ENCODE measurements around the gene UNC5CL. TPM values are rescaled to one million over a fixed set of nuclear protein-coding genes. Genes with fewer than 3 reads are reported as not detected.
A peak's percentile ranks its signal among the peaks of the same experiment; 100 is the strongest.

The UNC5CL gene
- total and polyA plus RNA-seq, 5 donors from 2014 or later = 0.11 to 4.4 (median 0.25) TPM

DNA sequence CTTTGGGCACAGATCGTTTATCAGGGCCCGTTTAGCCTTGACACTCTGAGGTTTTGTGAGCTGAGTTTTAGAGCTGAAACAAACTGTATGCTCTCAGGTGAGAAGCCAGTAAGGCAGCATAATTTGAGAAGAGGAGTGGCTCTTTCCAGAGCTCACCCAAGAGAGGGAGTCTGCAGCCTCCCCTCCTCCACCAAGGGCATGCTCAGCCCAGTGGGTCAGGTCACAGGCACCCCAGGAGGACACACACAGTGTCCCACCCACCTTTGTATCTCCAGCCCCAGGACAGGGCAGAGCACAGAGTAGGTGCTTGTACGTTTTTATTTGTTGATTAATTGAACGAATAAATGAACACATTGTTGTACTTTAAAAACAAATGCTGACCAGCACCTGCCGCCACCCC lies 6.6 kb upstream of the UNC5CL start:
- Mint-ChIP-seq H3K36me3 (peaks cover 30% of the 10 kb centered on the region), H3K27me3 (no peaks in the 10 kb centered on the region), H3K4me1 (peaks cover 0 to 4% (median 2%) of the 10 kb centered on the region in 4 donors), H3K9me3 (no peaks in the 10 kb centered on the region), H3K27ac (no peak overlapping the region), H3K4me3 (no peak overlapping the region)
- Histone ChIP-seq H3K36me3 (ENCODE audit: control insufficient read depth, insufficient read depth, low read length) (peaks cover 2% of the 10 kb centered on the region), H3K4me3 (ENCODE audit: low read depth, low read length) (no peak overlapping the region), H3K27ac (ENCODE audit: insufficient read depth, low read length, poor library complexity, severe bottlenecking) (no peak overlapping the region), H3K27me3 (ENCODE audit: control insufficient read depth, insufficient read depth, low read length) (no peaks in the 10 kb centered on the region), H3K4me1 (ENCODE audit: control insufficient read depth, insufficient read depth, low read length, poor library complexity, severe bottlenecking) (no peaks in the 10 kb centered on the region), H3K9me3 (ENCODE audit: control insufficient read depth in 2 of 2, low read length in 2 of 2) (no peaks in the 10 kb centered on the region)
- no peak for ATAC-seq (ENCODE audit: low read depth in 2 of 2)
- DNase-seq = no peak

DNA sequence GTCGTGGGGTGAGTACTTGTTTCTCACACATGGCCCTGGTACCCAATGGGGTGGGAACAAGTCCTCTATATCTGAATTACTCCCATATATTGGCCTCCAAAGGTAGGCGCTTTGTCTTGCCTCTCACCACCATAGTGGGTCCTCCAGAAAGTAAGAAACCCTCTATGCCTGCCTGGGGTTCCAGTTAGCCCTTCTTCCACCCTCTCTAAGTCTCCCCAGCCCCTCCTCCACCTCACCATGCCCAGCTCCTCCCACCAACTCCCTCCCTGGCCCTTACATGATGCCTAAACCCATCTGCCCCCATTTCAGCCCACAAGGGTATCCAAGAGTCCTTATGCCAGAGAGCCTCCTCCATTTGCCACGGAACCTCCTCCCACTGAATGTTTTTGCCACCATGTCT lies 4.1 kb upstream of the UNC5CL start:
- no peaks in the 10 kb centered on the region for H3K9me3 Mint-ChIP-seq
- peaks cover 20% of the 10 kb centered on the region for H3K36me3 Mint-ChIP-seq
- DNase-seq (no peak), ATAC-seq (ENCODE audit: low read depth in 2 of 2) (no peak)
- no peaks in the 10 kb centered on the region for H3K4me1 ChIP-seq (ENCODE audit: control insufficient read depth, insufficient read depth, low read length, poor library complexity, severe bottlenecking)
- no peak overlapping the region for H3K4me3 Mint-ChIP-seq
- no peak overlapping the region for H3K4me3 ChIP-seq (ENCODE audit: low read depth, low read length)
- H3K4me1 Mint-ChIP-seq = peaks cover 0 to 5% (median 2%) of the 10 kb centered on the region in 4 donors
- H3K27ac Mint-ChIP-seq = peak overlapping the region in 2 of 3 donors; percentile 31 to 56
- no peak overlapping the region for H3K27ac ChIP-seq (ENCODE audit: insufficient read depth, low read length, poor library complexity, severe bottlenecking)
- H3K27me3 Mint-ChIP-seq = no peaks in the 10 kb centered on the region
- H3K27me3 ChIP-seq (ENCODE audit: control insufficient read depth, insufficient read depth, low read length) = no peaks in the 10 kb centered on the region
- H3K9me3 ChIP-seq (ENCODE audit: control insufficient read depth in 2 of 2, low read length in 2 of 2) = no peaks in the 10 kb centered on the region
- peaks cover 2% of the 10 kb centered on the region for H3K36me3 ChIP-seq (ENCODE audit: control insufficient read depth, insufficient read depth, low read length)

DNA sequence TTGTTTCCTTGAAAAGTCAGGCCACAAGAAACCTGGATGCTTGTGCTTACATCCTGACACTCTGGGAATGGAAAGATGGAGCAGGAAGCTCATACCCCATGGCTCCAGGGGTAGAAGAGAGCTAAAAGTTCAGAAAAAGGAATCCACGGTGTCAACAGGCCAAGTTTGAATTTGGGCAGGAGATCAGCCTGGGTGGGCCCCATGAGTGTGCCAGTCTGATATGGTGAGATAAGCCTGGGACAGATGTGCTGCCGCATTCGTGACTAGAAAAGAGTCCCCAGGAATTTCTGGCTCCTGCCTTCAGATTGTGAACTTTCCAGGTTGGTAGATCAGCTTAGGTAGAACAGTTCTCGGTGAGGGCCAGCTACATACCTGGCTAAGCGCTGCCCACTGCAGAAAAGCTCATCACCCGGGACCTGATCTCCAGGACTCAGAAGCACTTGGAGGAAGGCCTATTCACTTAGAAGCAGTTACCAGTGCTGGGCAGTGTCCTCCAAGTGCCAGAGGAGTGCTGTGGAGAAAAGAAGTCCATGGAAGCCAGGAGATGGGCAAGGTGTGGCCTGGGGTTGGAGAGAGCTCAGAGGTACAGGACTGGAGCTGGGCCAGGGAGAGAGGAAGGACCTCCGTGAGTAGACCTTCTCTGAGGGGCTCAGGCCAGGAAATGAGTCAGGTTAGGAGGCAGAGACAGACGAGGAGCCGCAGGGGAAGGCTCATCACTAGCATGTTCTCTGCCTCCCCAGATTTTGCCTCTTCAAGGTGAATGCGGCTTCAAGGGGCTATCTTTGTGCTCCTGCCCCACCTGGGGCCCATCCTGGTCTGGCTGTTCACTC lies 3.4 kb upstream of the UNC5CL start, which contains the start of gene TSPO2:
Gene TSPO2 (plus strand): TSS at position 242 of the 830 bp plus-strand sequence. CDS start 519 bp downstream, at position 761.
- Histone ChIP-seq H3K36me3 (ENCODE audit: control insufficient read depth, insufficient read depth, low read length) (peaks cover 2% of the 10 kb centered on the region), H3K9me3 (ENCODE audit: control insufficient read depth in 2 of 2, low read length in 2 of 2) (no peaks in the 10 kb centered on the region), H3K27me3 (ENCODE audit: control insufficient read depth, insufficient read depth, low read length) (no peaks in the 10 kb centered on the region), H3K27ac (ENCODE audit: insufficient read depth, low read length, poor library complexity, severe bottlenecking) (no peak within 1 kb of the TSS), H3K4me1 (ENCODE audit: control insufficient read depth, insufficient read depth, low read length, poor library complexity, severe bottlenecking) (no peaks in the 10 kb centered on the region), H3K4me3 (ENCODE audit: low read depth, low read length) (no peak within 1 kb of the TSS)
- Mint-ChIP-seq H3K36me3 (peaks cover 15% of the 10 kb centered on the region), H3K4me1 (peaks cover 0 to 5% (median 2%) of the 10 kb centered on the region in 4 donors), H3K4me3 (no peak within 1 kb of the TSS), H3K9me3 (no peaks in the 10 kb centered on the region), H3K27me3 (no peaks in the 10 kb centered on the region), H3K27ac (peak within 1 kb of the TSS in 1 of 3 donors; percentile 56)
- DNase-seq (no peak), ATAC-seq (ENCODE audit: low read depth in 2 of 2) (no peak)

DNA sequence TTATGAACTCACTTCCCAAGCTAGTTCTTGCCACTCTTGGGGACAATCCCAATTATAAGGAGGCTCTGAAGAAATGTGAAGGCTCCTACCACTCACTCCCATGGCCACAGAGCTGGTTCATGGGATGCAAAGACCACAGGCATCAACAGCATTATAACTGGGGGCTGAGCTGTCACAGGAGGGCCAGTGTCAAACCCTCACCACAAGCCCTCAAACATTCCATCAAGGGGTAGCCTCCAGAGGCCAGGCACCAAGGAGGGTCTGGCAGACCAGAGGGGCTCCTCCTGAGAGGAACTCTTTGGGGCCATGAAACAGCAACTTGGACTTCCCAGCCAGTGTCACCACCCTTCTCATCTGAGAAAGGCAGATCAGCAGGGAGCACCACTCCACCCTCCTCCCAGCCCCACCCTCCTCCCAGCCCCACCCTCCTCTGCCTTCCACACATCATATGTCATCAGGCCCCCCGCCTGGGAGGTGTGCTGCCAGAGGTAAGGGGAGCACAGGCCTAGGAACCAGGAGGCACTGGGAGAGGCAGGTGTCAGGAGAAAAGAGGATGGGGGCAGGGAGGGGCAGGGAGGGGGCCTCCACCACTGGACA lies 2.0 kb upstream of the UNC5CL start:
- Mint-ChIP-seq H3K4me1 (peaks cover 0 to 5% (median 2%) of the 10 kb centered on the region in 4 donors), H3K27me3 (no peaks in the 10 kb centered on the region), H3K27ac (peak overlapping the region in 2 of 3 donors; percentile 15 to 52), H3K36me3 (peaks cover 7% of the 10 kb centered on the region), H3K4me3 (no peak overlapping the region), H3K9me3 (peaks cover 0 to 2% (median 0%) of the 10 kb centered on the region in 7 donors)
- no peaks in the 10 kb centered on the region for H3K4me1 ChIP-seq (ENCODE audit: control insufficient read depth, insufficient read depth, low read length, poor library complexity, severe bottlenecking)
- H3K27me3 ChIP-seq (ENCODE audit: control insufficient read depth, insufficient read depth, low read length) = no peaks in the 10 kb centered on the region
- no peak overlapping the region for H3K27ac ChIP-seq (ENCODE audit: insufficient read depth, low read length, poor library complexity, severe bottlenecking)
- DNase-seq = no peak
- H3K36me3 ChIP-seq (ENCODE audit: control insufficient read depth, insufficient read depth, low read length) = no peaks in the 10 kb centered on the region
- H3K4me3 ChIP-seq (ENCODE audit: low read depth, low read length) = no peak overlapping the region
- no peaks in the 10 kb centered on the region for H3K9me3 ChIP-seq (ENCODE audit: control insufficient read depth in 2 of 2, low read length in 2 of 2)
- no peak for ATAC-seq (ENCODE audit: low read depth in 2 of 2)

DNA sequence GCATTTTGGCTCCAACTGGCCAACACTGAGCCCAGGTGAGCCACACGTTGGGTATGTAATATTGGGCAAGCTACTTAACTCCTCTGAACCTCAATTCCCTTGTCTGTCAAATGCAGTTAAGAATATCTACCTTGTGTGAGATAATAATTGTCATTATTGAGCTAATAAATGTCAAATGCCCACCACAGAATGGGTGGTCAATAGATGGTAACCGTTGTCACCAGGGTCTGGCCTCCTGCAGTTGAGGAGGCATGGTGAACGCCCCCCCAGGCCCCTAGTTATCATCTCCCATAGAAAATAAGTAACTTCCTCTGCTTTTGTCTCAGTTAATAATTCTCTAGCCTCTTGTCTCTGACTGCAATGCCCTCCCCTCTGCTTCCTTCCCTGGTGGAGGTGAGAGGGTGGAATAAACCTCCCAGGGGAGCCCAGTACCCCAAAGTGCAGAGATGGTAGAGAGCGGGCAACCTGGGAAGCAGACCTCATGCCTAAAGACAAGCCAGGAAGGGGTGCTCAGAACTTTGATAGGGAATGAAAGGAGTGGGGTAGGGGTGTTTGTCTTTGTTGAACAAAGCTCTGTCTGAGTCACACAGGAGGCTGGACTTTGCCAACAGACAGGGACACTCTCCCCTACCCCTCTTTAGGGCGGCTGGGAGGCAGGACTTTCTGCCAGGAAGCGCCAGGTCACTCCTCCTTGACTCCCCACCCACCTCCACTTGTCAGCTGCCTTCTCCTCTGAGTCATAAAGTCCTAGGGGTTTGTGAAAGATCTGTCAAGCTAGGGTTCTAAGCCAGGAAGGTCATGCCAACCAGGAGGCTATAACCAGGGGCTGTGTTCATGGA lies 1.3 kb upstream of the UNC5CL start:
- no peak overlapping the region for H3K27ac ChIP-seq (ENCODE audit: insufficient read depth, low read length, poor library complexity, severe bottlenecking)
- H3K4me1 Mint-ChIP-seq = peaks cover 0 to 5% (median 2%) of the 10 kb centered on the region in 4 donors
- ATAC-seq (ENCODE audit: low read depth in 2 of 2) (no peak), DNase-seq (peak in 1 of 3 donors; percentile 43)
- no peaks in the 10 kb centered on the region for H3K27me3 ChIP-seq (ENCODE audit: control insufficient read depth, insufficient read depth, low read length)
- H3K4me1 ChIP-seq (ENCODE audit: control insufficient read depth, insufficient read depth, low read length, poor library complexity, severe bottlenecking) = no peaks in the 10 kb centered on the region
- H3K27ac Mint-ChIP-seq = peak overlapping the region in 2 of 3 donors; percentile 15 to 52
- no peaks in the 10 kb centered on the region for H3K36me3 ChIP-seq (ENCODE audit: control insufficient read depth, insufficient read depth, low read length)
- H3K9me3 Mint-ChIP-seq = peaks cover 0 to 2% (median 0%) of the 10 kb centered on the region in 7 donors
- no peaks in the 10 kb centered on the region for H3K9me3 ChIP-seq (ENCODE audit: control insufficient read depth in 2 of 2, low read length in 2 of 2)
- no peak overlapping the region for H3K4me3 ChIP-seq (ENCODE audit: low read depth, low read length)
- H3K27me3 Mint-ChIP-seq = no peaks in the 10 kb centered on the region
- peaks cover 7% of the 10 kb centered on the region for H3K36me3 Mint-ChIP-seq
- peak overlapping the region in 1 of 4 donors; percentile 44 for H3K4me3 Mint-ChIP-seq

DNA sequence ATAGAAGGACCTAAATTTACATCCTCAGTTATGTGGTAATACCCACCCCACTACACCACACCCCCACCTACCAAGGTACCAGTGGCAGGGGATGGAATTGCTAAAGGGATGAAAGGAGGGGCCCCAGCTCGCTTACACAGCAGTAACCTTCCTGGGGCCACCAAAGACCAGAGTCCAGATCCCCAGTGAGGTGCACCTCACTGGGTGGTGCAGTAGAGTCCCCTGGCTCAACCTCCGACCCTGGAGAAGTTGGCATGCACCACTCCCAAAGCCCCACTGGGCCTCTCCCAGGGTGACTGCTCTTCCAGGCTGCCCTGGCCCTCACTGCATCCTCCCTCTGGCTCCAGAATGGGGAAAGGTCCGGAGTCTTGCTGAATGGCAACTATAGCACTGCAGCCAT lies 816 bp downstream of the UNC5CL start:
- peaks cover 0 to 5% (median 2%) of the 10 kb centered on the region in 4 donors for H3K4me1 Mint-ChIP-seq
- no peaks in the 10 kb centered on the region for H3K27me3 ChIP-seq (ENCODE audit: control insufficient read depth, insufficient read depth, low read length)
- no peaks in the 10 kb centered on the region for H3K9me3 ChIP-seq (ENCODE audit: control insufficient read depth in 2 of 2, low read length in 2 of 2)
- ATAC-seq (ENCODE audit: low read depth in 2 of 2) (no peak), DNase-seq (no peak)
- no peak overlapping the region for H3K4me3 ChIP-seq (ENCODE audit: low read depth, low read length)
- peaks cover 11% of the 10 kb centered on the region for H3K36me3 Mint-ChIP-seq
- H3K4me3 Mint-ChIP-seq = no peak overlapping the region
- H3K4me1 ChIP-seq (ENCODE audit: control insufficient read depth, insufficient read depth, low read length, poor library complexity, severe bottlenecking) = no peaks in the 10 kb centered on the region
- no peak overlapping the region for H3K27ac ChIP-seq (ENCODE audit: insufficient read depth, low read length, poor library complexity, severe bottlenecking)
- H3K27ac Mint-ChIP-seq = no peak overlapping the region
- H3K27me3 Mint-ChIP-seq = no peaks in the 10 kb centered on the region
- H3K36me3 ChIP-seq (ENCODE audit: control insufficient read depth, insufficient read depth, low read length) = no peaks in the 10 kb centered on the region
- peaks cover 0 to 2% (median 0%) of the 10 kb centered on the region in 7 donors for H3K9me3 Mint-ChIP-seq

DNA sequence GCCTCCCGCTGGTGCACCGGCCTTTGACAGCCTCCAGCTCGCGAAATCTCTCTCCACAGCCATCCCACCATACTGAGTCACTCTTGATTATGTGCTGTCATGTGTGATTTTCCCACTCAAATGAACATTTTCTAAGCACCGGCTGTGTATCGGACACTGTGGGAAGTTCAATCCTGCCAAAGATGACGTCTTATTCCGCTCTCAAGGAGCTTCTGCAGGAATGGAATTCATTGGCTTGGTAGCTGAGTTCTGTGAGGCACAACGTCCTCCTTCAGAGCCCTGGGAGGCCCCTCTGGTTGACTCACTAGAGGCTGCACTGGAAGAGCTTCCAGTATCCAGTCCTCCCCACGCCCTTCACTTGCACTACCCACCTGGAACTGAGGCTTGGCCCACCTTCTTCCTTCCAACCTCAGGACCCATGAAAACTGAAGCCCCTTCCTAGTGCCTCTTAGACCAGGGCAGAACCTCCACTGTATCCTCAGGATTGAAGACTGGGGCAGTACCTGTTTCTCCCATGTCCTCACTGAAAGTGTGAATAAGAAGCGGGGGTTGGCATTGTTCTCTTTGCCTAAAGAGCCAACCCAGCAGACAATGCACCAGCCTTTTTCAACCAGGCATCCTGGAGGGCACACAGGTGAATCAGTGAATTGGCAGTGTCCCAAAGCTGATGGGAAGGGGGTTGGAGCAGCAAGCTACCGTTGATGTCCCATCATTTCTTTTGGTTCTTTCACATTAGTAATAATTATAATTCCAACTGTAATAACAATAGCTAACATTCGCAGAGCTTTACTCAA lies 1.7 kb downstream of the UNC5CL start:
- Mint-ChIP-seq H3K9me3 (peaks cover 0 to 2% (median 0%) of the 10 kb centered on the region in 7 donors), H3K4me3 (no peak overlapping the region), H3K36me3 (peaks cover 8% of the 10 kb centered on the region), H3K27ac (no peak overlapping the region), H3K4me1 (peaks cover 0 to 5% (median 2%) of the 10 kb centered on the region in 4 donors), H3K27me3 (no peaks in the 10 kb centered on the region)
- Histone ChIP-seq H3K9me3 (ENCODE audit: control insufficient read depth in 2 of 2, low read length in 2 of 2) (no peaks in the 10 kb centered on the region), H3K36me3 (ENCODE audit: control insufficient read depth, insufficient read depth, low read length) (no peaks in the 10 kb centered on the region), H3K4me3 (ENCODE audit: low read depth, low read length) (no peak overlapping the region), H3K4me1 (ENCODE audit: control insufficient read depth, insufficient read depth, low read length, poor library complexity, severe bottlenecking) (no peaks in the 10 kb centered on the region), H3K27me3 (ENCODE audit: control insufficient read depth, insufficient read depth, low read length) (no peaks in the 10 kb centered on the region), H3K27ac (ENCODE audit: insufficient read depth, low read length, poor library complexity, severe bottlenecking) (no peak overlapping the region)
- ATAC-seq (ENCODE audit: low read depth in 2 of 2) (no peak), DNase-seq (no peak)
